K562 (cell line): ENCODE data around the gene ELOVL7. TPM values are rescaled to one million over a fixed set of nuclear protein-coding genes. Genes with fewer than 3 reads are reported as not detected.

Experiments
- ATAC-seq: fragments of 200-7000 bp; cut with Tn5 transposase; 3 replicates; pipeline ENCODE4 v1.9.1; 2020; ENCODE audit warnings: moderate library complexity
- BruUV-seq: library from RNA; stranded (reverse); fragments of 400-500 nt; replicated peaks from 2 replicates; lab custom pipeline; 2021; lab: Mats Ljungman, UMichigan
- CTCF ChIA-PET: fragments of 300-600 bp; formaldehyde crosslinking; extraction: SDS; loops from one replicate; lab custom pipeline; 2021; ENCODE audit warnings: low intra/inter-chr PET ratio; lab: Yijun Ruan, JAX
- POLR2A ChIA-PET: fragments of 300-600, 350-650 bp; sonication (Branson Sonifier 250); formaldehyde crosslinking; extraction: SDS; loops from one replicate; lab custom pipeline; 2021; ENCODE audit warnings: antibody characterized with exemption, inconsistent platforms; lab: Yijun Ruan, JAX
- DNase-seq, 4 experiments: peaks; one replicate each; pipeline versions ENCODE4 v3.0.0 to v3.0.0-alpha.2; 2011 to 2018; ENCODE audit warnings: low spot score in 3 of 4, mixed read lengths in 3 of 4; ENCODE audit errors: extremely low read depth in 1 of 4
- FAIRE-seq: peaks from 2 replicates; lab custom pipeline; 2011; peaks lifted over from hg19 to GRCh38; lab: Jason Lieb, UNC
- H2AFZ ChIP-seq: 2 replicates; pipeline ENCODE4 v1.6.0; 2011; ENCODE audit warnings: low read depth, low read length, control low read depth, inconsistent platforms
- H3K27ac ChIP-seq: fragments of 200-600 bp; 3 replicates; pipeline ENCODE4 v1.8.0; 2011; ENCODE audit warnings: low read depth, mild to moderate bottlenecking, control low read depth, inconsistent platforms, low read length, moderate library complexity, mixed read lengths; ENCODE audit errors: extremely low read depth
- H3K27me3 ChIP-seq, 2 experiments: fragments of 300-600 bp in 1 of 2; 2 replicates in 1 of 2; 3 replicates in 1 of 2; pipeline versions ENCODE4 v1.6.0 to v1.8.0; 2011; ENCODE audit warnings: inconsistent platforms in 2 of 2, low read length in 2 of 2, mild to moderate bottlenecking in 1 of 2, mixed read lengths in 1 of 2, moderate library complexity in 1 of 2; ENCODE audit not compliant: control insufficient read depth in 2 of 2, insufficient read depth in 2 of 2
- H3K36me3 ChIP-seq: fragments of 300-600 bp; 3 replicates; pipeline ENCODE4 v1.8.0; 2011; ENCODE audit warnings: mild to moderate bottlenecking, low read length, inconsistent platforms; ENCODE audit not compliant: control insufficient read depth, insufficient read depth
- H3K4me1 ChIP-seq, 2 experiments: fragments of 200-600 bp in 1 of 2; replicated peaks in 1 of 2; 2 replicates in 1 of 2; 3 replicates in 1 of 2; pipeline versions ENCODE4 v1.5.1 to v1.8.0; 2011; ENCODE audit warnings: inconsistent platforms in 2 of 2, low read length in 2 of 2, mild to moderate bottlenecking in 1 of 2, mixed read lengths in 1 of 2, moderate library complexity in 1 of 2; ENCODE audit not compliant: control insufficient read depth in 2 of 2, insufficient read depth in 2 of 2
- H3K4me2 ChIP-seq: 2 replicates; pipeline ENCODE4 v1.6.1; 2011; ENCODE audit warnings: low read length, control low read depth, inconsistent platforms, mixed read lengths; ENCODE audit not compliant: insufficient read depth
- H3K4me3 ChIP-seq: fragments of 200-600 bp; sonication (generic), shearing (Covaris generic); 2 replicates; pipeline ENCODE4 v1.5.1; 2016; ENCODE audit warnings: control low read depth, inconsistent platforms
- H3K79me2 ChIP-seq: fragments of 200-600 bp; 3 replicates; pipeline ENCODE4 v1.8.0; 2011; ENCODE audit warnings: low read length, inconsistent platforms; ENCODE audit not compliant: control insufficient read depth, insufficient read depth
- H3K9ac ChIP-seq, 2 experiments: 2 replicates each; pipeline versions ENCODE4 v1.6.0 to v1.6.1; 2011; ENCODE audit warnings: low read depth in 2 of 2, low read length in 2 of 2, control low read depth in 1 of 2, inconsistent platforms in 1 of 2, mild to moderate bottlenecking in 1 of 2, mixed read lengths in 1 of 2; ENCODE audit not compliant: insufficient read depth in 1 of 2
- H3K9me1 ChIP-seq: one replicate; pipeline ENCODE4 v1.6.0; 2011; ENCODE audit warnings: inconsistent platforms, mild to moderate bottlenecking, low read length, moderate library complexity; ENCODE audit not compliant: control insufficient read depth, insufficient read depth
- H3K9me3 ChIP-seq: replicated peaks from 2 replicates; pipeline ENCODE4 v1.5.1; 2011; ENCODE audit warnings: low read depth, low read length, inconsistent platforms; ENCODE audit not compliant: control insufficient read depth, insufficient read depth
- H4K20me1 ChIP-seq: replicated peaks from 2 replicates; pipeline ENCODE4 v1.6.1; 2011; ENCODE audit warnings: low read length, inconsistent platforms, mixed read lengths; ENCODE audit not compliant: control insufficient read depth, insufficient read depth
- POLR2AphosphoS2 ChIP-seq: IDR thresholded peaks from 2 replicates; pipeline ENCODE4 v1.6.1; 2012; ENCODE audit warnings: low read length, improper control_type of control experiment
- WGBS: fragments of 100-300 bp; shearing (Covaris generic); methylation state at CpG from one replicate; pipeline ENCODE4 v1.1.6; 2016; ENCODE audit warnings: low coverage, mixed read lengths; ENCODE audit not compliant: insufficient coverage; ENCODE audit errors: missing lambda C conversion rate; 5-methylcytosine and 5-hydroxymethylcytosine counted together
- in situ Hi-C: fragments of 300-500 bp; cut with MboI; formaldehyde crosslinking; loops from 4 replicates; pipeline ENCODE4 v1.15.0; 2018; ENCODE audit warnings: inconsistent platforms, mixed read lengths
- intact Hi-C: fragments of 100-400 bp; cut with micrococcal nuclease; formaldehyde crosslinking; loops from 2 replicates; pipeline ENCODE4 v1.14.2; 2022
- polyA plus RNA-seq, 8 experiments: library from polyadenylated mRNA; depleted of rRNA in 4 of 8; stranded (reverse) in 5 of 8; unstranded in 3 of 8; fragments of >200 nt; fragmentation: Nextera tagmentation in 2 of 8; fragmentation: Illumina TruSeq in 1 of 8; extraction: Ambion mirVana in 2 of 8; extraction: Trizol in 1 of 8; gene quantifications; 2 replicates each; pipeline versions ENCODE4 v1.2.1 to v1.2.3, GENCODE V29; 2011 to 2014; ENCODE audit warnings: inconsistent platforms in 1 of 8, missing spikeins in 1 of 8
- total RNA-seq, 7 experiments: library from RNA; depleted of rRNA in 6 of 7; stranded (reverse); fragments of >200 nt in 6 of 7; fragmentation: Illumina TruSeq in 2 of 7; extraction: Trizol in 2 of 7; gene quantifications; 2 replicates each; pipeline versions ENCODE4 v1.2.1 to v1.2.3, GENCODE V29; 2011 to 2021; ENCODE audit warnings: low replicate concordance in 1 of 7
- TF ChIP-seq, protein P1 (sequence below): fragments of 200-800 bp; sonication (Bioruptor generic); IDR thresholded peaks from 2 replicates; pipeline ENCODE4 v1.6.1; 2016; ENCODE audit warnings: missing genetic modification characterization, missing compliant biosample characterization
- TF ChIP-seq, protein P2 (sequence below), 2 experiments: fragments of 450-650 bp in 1 of 2; IDR thresholded peaks; 2 replicates each; pipeline ENCODE4 v1.6.1; 2011 to 2017; ENCODE audit warnings: low read depth in 2 of 2, antibody characterized with exemption in 1 of 2, borderline replicate concordance in 1 of 2, low read length in 1 of 2, mild to moderate bottlenecking in 1 of 2, mixed read lengths in 1 of 2; ENCODE audit not compliant: control insufficient read depth in 1 of 2

Gene ELOVL7
- total and polyA plus RNA-seq, 9 of the 15 experiments (the other 6 are each of a cell fraction or from before 2014, with no cell fraction given) = 4.5 to 12.3 (median 6.9) TPM

DNA sequence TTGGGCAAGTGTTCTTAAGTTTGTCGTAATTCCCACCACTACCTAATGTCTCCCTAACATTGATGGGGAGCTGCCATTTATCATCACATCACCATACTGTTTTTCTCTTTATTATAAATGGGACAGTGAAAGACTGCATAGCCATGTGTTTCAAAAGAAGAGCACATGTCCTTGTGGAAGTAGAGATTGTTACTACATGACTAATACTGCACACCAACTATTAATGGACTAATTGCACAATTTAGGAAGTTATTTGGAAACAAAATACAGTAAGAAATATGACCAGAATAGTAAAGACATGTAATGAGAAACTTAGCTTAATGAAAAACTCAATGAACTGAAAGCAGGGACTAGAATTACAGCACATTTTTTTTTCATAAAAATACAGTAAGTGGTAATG lies 12.0 kb upstream of the ELOVL7 start:
- no peak for DNase-seq
- Histone ChIP-seq H3K27me3 (no peaks in the 10 kb centered on the region), H3K4me2 (no peak overlapping the region), H3K79me2 (no peaks in the 10 kb centered on the region), H2AFZ (no peak overlapping the region), H3K36me3 (no peaks in the 10 kb centered on the region), H3K4me3 (no peak overlapping the region), H3K27ac (no peak overlapping the region), H3K9me3 (no peaks in the 10 kb centered on the region), H3K4me1 (peaks cover 5 to 17% of the 10 kb centered on the region in 2 experiments; a peak in 3 of 5 replicates), H3K9me1 (no peaks in the 10 kb centered on the region), H3K9ac (no peak overlapping the region), H4K20me1 (no peaks in the 10 kb centered on the region)
- ChIA-PET CTCF (no interaction called here), POLR2A (no interaction called here)
- TF ChIP-seq, protein P1, sequence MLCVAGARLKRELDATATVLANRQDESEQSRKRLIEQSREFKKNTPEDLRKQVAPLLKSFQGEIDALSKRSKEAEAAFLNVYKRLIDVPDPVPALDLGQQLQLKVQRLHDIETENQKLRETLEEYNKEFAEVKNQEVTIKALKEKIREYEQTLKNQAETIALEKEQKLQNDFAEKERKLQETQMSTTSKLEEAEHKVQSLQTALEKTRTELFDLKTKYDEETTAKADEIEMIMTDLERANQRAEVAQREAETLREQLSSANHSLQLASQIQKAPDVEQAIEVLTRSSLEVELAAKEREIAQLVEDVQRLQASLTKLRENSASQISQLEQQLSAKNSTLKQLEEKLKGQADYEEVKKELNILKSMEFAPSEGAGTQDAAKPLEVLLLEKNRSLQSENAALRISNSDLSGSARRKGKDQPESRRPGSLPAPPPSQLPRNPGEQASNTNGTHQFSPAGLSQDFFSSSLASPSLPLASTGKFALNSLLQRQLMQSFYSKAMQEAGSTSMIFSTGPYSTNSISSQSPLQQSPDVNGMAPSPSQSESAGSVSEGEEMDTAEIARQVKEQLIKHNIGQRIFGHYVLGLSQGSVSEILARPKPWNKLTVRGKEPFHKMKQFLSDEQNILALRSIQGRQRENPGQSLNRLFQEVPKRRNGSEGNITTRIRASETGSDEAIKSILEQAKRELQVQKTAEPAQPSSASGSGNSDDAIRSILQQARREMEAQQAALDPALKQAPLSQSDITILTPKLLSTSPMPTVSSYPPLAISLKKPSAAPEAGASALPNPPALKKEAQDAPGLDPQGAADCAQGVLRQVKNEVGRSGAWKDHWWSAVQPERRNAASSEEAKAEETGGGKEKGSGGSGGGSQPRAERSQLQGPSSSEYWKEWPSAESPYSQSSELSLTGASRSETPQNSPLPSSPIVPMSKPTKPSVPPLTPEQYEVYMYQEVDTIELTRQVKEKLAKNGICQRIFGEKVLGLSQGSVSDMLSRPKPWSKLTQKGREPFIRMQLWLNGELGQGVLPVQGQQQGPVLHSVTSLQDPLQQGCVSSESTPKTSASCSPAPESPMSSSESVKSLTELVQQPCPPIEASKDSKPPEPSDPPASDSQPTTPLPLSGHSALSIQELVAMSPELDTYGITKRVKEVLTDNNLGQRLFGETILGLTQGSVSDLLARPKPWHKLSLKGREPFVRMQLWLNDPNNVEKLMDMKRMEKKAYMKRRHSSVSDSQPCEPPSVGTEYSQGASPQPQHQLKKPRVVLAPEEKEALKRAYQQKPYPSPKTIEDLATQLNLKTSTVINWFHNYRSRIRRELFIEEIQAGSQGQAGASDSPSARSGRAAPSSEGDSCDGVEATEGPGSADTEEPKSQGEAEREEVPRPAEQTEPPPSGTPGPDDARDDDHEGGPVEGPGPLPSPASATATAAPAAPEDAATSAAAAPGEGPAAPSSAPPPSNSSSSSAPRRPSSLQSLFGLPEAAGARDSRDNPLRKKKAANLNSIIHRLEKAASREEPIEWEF (CRISPR knock-in tag) = no peak
- TF ChIP-seq POLR2AphosphoS2 = no peak
- TF ChIP-seq, protein P2, sequence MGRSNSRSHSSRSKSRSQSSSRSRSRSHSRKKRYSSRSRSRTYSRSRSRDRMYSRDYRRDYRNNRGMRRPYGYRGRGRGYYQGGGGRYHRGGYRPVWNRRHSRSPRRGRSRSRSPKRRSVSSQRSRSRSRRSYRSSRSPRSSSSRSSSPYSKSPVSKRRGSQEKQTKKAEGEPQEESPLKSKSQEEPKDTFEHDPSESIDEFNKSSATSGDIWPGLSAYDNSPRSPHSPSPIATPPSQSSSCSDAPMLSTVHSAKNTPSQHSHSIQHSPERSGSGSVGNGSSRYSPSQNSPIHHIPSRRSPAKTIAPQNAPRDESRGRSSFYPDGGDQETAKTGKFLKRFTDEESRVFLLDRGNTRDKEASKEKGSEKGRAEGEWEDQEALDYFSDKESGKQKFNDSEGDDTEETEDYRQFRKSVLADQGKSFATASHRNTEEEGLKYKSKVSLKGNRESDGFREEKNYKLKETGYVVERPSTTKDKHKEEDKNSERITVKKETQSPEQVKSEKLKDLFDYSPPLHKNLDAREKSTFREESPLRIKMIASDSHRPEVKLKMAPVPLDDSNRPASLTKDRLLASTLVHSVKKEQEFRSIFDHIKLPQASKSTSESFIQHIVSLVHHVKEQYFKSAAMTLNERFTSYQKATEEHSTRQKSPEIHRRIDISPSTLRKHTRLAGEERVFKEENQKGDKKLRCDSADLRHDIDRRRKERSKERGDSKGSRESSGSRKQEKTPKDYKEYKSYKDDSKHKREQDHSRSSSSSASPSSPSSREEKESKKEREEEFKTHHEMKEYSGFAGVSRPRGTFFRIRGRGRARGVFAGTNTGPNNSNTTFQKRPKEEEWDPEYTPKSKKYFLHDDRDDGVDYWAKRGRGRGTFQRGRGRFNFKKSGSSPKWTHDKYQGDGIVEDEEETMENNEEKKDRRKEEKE (IDR thresholded peaks at IDR 0.05; ENCODE audit: borderline replicate concordance in 1 of 2, control insufficient read depth in 1 of 2, low read depth in 2 of 2, low read length in 1 of 2) = no peak
- 43% methylated on average over 1 of the region's 1 CpG for WGBS
- in situ Hi-C loops (no loop called here), intact Hi-C loops (no loop called here)
- no peak for FAIRE-seq
- BruUV-seq = no TSS peak
- no peak for ATAC-seq
